T47D (cell line): ENCODE results near the gene SSTR3.

Experiments
- DNase-seq, 2 experiments: peaks; one replicate each; pipeline versions ENCODE4 v3.0.0 to v3.0.0-alpha.2; 2011 to 2012; ENCODE audit warnings: low read depth in 1 of 2, low spot score in 1 of 2
- JUND ChIP-seq: IDR thresholded peaks from 2 replicates; pipeline ENCODE4 v1.6.1; 2012; ENCODE audit warnings: low read depth
- in situ Hi-C: cut with HindIII; loops from 2 replicates; pipeline ENCODE4 v1.10.0; 2016; ENCODE audit warnings: low sequenced_read_pairs, low pct_unique_long_range_greater_than_20kb

SSTR3 gene

GRCh38 chr22:37219533-37219932 lies 7.3 kb upstream of the SSTR3 start:
- in situ Hi-C loops: no loop called here
- no peak for DNase-seq
- TF ChIP-seq JUND: no peak

DNA sequence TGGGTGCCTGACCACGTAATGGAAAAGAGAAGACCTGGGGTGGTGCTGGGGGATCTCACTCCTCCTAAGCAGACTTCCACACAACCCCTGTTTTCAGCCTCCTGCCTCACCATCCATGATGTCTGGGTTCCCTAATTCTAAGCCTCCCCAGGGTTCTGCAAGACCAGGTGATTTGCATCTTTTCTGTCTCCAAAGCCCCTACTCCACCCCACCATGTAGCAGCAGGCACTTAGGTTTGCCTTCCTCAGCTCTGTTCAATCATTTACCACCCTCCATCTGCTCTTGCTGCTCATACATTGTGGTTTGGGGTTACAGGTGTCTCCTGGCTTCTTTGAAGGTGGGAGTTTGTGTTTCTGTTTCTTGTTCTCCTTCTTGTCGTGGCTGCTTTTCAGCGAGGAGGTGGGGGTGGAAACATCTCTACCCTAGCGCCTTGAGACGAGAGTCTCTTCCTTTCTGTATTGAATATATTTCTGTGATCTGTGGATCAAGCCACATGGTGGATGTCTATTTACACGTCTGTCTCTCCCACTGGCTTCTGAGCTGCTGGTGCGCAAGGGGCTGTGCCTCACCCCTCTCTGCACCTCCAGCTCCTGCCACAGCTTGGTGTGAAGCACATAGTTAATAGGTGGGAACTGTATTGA lies 6.6 kb upstream of the SSTR3 start:
- TF ChIP-seq JUND: no peak
- in situ Hi-C loops: no loop called here
- no peak for DNase-seq

- no peak for DNase-seq
- TF ChIP-seq JUND: no peak
- in situ Hi-C loops: no loop called here
Observed at GRCh38 chr22:37218399-37218770, 6.1 kb upstream of the SSTR3 start.

- TF ChIP-seq JUND: no peak
- no peak for DNase-seq
- in situ Hi-C loops: no loop called here
Observed at GRCh38 chr22:37215890-37216289, 3.6 kb upstream of the SSTR3 start.

GRCh38 chr22:37214731-37215030 lies 2.4 kb upstream of the SSTR3 start:
- in situ Hi-C loops: no loop called here
- DNase-seq: no peak

GRCh38 chr22:37213941-37214730 lies 1.9 kb upstream of the SSTR3 start:
- in situ Hi-C loops: no loop called here
- no peak for DNase-seq
- TF ChIP-seq JUND: no peak

More at GRCh38 chr22:37214731-37215030, 2.4 kb upstream of the SSTR3 start:
- no peak for TF ChIP-seq JUND

DNA sequence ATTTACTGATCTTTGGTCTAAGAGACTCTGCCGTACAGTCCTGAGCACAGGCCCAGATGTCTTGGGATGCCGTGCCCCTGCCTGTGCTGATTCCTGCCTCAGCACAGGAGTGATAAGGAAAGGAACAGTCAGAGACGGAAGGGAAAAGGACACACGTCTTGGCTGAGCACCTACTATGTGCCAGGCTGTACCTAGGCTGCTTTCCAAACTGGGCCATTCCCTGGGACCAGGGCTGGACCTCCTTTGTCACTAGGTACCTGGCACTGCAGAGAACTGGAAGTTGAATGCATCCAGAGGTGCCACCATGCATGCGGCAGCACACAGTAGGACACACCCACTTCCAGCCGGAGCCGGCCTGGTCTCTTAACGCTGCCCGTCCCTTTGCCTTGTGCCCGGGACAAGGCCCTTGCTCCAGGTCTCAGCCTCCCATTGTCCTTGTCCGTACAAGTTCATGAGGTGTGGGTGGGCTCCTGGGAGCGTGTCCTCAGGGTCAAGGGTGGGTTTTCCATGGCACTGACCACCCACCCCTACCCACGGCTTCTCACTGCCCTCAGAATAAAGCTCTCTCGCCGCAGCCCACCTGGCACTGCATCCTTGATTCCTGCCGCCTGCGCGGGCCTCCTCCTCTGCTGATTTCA lies 1.1 kb upstream of the SSTR3 start:
- TF ChIP-seq JUND: no peak
- in situ Hi-C loops: no loop called here
- no peak for DNase-seq

DNA sequence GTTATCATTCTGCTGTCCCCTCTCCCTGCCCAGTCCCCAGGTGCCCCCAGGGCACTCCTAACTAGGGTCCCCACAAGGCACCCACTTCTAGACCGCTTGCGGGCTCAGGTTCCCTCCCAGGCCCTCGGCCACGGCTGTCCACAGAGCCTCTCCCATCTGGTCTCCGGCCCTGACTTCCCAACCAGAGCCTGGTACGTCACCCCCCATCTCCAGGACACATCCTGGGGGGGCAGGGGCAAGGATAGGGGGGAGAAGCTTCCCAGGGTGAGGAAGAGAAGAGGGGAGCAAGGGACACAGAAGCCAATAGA lies 457 bp downstream of the SSTR3 start:
- in situ Hi-C loops: no loop called here
- no peak for TF ChIP-seq JUND
- DNase-seq: no peak

- TF ChIP-seq JUND: no peak
- DNase-seq: no peak
- in situ Hi-C loops: no loop called here
Observed at GRCh38 chr22:37211075-37211865, 1.0 kb downstream of the SSTR3 start.

GRCh38 chr22:37210041-37210803 lies 2.1 kb downstream of the SSTR3 start:
- no peak for DNase-seq
- in situ Hi-C loops: no loop called here
- no peak for TF ChIP-seq JUND

GRCh38 chr22:37209140-37209845 lies 3.0 kb downstream of the SSTR3 start:
- no peak for TF ChIP-seq JUND
- no peak for DNase-seq
- in situ Hi-C loops: no loop called here
